Chondrocyte (in vitro differentiated cells): ENCODE measurements around the gene MED20. TPM values are rescaled to one million over a fixed set of nuclear protein-coding genes. Genes with fewer than 3 reads are reported as not detected.
A peak's percentile ranks its signal among the peaks of the same experiment; 100 is the strongest.

Experiments used
- DNase-seq: peaks from one replicate; pipeline ENCODE4 v3.0.0; 2021; ENCODE audit warnings: mixed read lengths, low spot score
- H3K27ac Mint-ChIP-seq: one replicate; pipeline ENCODE4 v1.8.0; 2021; ENCODE audit warnings: mild to moderate bottlenecking, moderate library complexity, mixed read lengths; ENCODE audit not compliant: unreplicated experiment
- H3K27me3 Mint-ChIP-seq: 2 replicates; pipeline ENCODE4 v1.8.0; 2021; ENCODE audit warnings: low read depth, mixed read lengths
- H3K36me3 Mint-ChIP-seq: 2 replicates; pipeline ENCODE4 v1.8.0; 2021; ENCODE audit warnings: low read depth, mixed read lengths
- H3K4me1 Mint-ChIP-seq: 2 replicates; pipeline ENCODE4 v1.8.0; 2021; ENCODE audit warnings: low read depth, mild to moderate bottlenecking, mixed read lengths
- H3K4me3 Mint-ChIP-seq: one replicate; pipeline ENCODE4 v1.8.0; 2021; ENCODE audit warnings: mild to moderate bottlenecking, moderate library complexity, mixed read lengths; ENCODE audit not compliant: unreplicated experiment
- H3K9me3 Mint-ChIP-seq: 2 replicates; pipeline ENCODE4 v1.8.0; 2021; ENCODE audit warnings: low read depth, mixed read lengths
- CTCF ChIP-seq: fragments of 200-600 bp; sonication (generic); IDR thresholded peaks from 2 replicates; pipeline ENCODE4 v1.5.0; 2021; ENCODE audit warnings: antibody characterized with exemption, mild to moderate bottlenecking, moderate library complexity
- total RNA-seq: library from RNA; stranded (reverse); gene quantifications from 3 replicates; pipeline ENCODE4 v1.2.1, GENCODE V29; 2021

The MED20 gene
- total RNA-seq, 1 donor from 2014 or later = 23.4 TPM

GRCh38 chr6:41939848-41940758 lies 19.2 kb upstream of the MED20 start:
- H3K4me1 Mint-ChIP-seq = peaks cover 41% of the 10 kb centered on the region
- DNase-seq = no peak
- peak overlapping the region; percentile 90 for H3K4me3 Mint-ChIP-seq
- no peaks in the 10 kb centered on the region for H3K9me3 Mint-ChIP-seq
- peaks cover 3% of the 10 kb centered on the region for H3K36me3 Mint-ChIP-seq
- H3K27me3 Mint-ChIP-seq = no peaks in the 10 kb centered on the region
- H3K27ac Mint-ChIP-seq = peak overlapping the region; percentile 78
- no peak for TF ChIP-seq CTCF

- peak overlapping the region; percentile 85 for H3K27ac Mint-ChIP-seq
- no peaks in the 10 kb centered on the region for H3K9me3 Mint-ChIP-seq
- no peak for TF ChIP-seq CTCF
- peaks cover 8% of the 10 kb centered on the region for H3K36me3 Mint-ChIP-seq
- DNase-seq = no peak
- peaks cover 41% of the 10 kb centered on the region for H3K4me1 Mint-ChIP-seq
- H3K4me3 Mint-ChIP-seq = peak overlapping the region; percentile 90
- no peaks in the 10 kb centered on the region for H3K27me3 Mint-ChIP-seq
Observed at GRCh38 chr6:41939176-41939847, 18.4 kb upstream of the MED20 start.

GRCh38 chr6:41938590-41939175 lies 17.7 kb upstream of the MED20 start:
- H3K9me3 Mint-ChIP-seq = no peaks in the 10 kb centered on the region

GRCh38 chr6:41937861-41938574 lies 17.1 kb upstream of the MED20 start:
- TF ChIP-seq CTCF = no peak
- Mint-ChIP-seq H3K27me3 (no peaks in the 10 kb centered on the region), H3K4me1 (peaks cover 41% of the 10 kb centered on the region), H3K36me3 (peaks cover 10% of the 10 kb centered on the region), H3K27ac (no peak overlapping the region), H3K4me3 (no peak overlapping the region), H3K9me3 (no peaks in the 10 kb centered on the region)
- DNase-seq = no peak

More at GRCh38 chr6:41938590-41939175, 17.7 kb upstream of the MED20 start:
- TF ChIP-seq CTCF = no peak
- Mint-ChIP-seq H3K27me3 (no peaks in the 10 kb centered on the region), H3K4me1 (peaks cover 41% of the 10 kb centered on the region), H3K4me3 (peak overlapping the region; percentile 90), H3K36me3 (peaks cover 9% of the 10 kb centered on the region), H3K27ac (peak overlapping the region; percentile 85)
- no peak for DNase-seq
